HG03064 (cell line): ENCODE measurements around the gene DUSP9.

Source experiments
- ATAC-seq: cut with Tn5 transposase; IDR thresholded peaks from one replicate; pipeline ENCODE4 v1.9.1; 2021; ENCODE audit warnings: low read depth; ENCODE audit not compliant: unreplicated experiment

The DUSP9 gene

GRCh38 chrX:153621949-153622598, 24.9 kb upstream of the DUSP9 start:
- ATAC-seq = no peak

- ATAC-seq = no peak
Observed at GRCh38 chrX:153622661-153623309, 24.2 kb upstream of the DUSP9 start.

- no peak for ATAC-seq
Observed at GRCh38 chrX:153623310-153624029, 23.5 kb upstream of the DUSP9 start.

- ATAC-seq = no peak
Observed at GRCh38 chrX:153624196-153625091, 22.6 kb upstream of the DUSP9 start.

- ATAC-seq = no peak
Observed at GRCh38 chrX:153625271-153626024, 21.6 kb upstream of the DUSP9 start.

- no peak for ATAC-seq
Observed at GRCh38 chrX:153626025-153626633, 20.9 kb upstream of the DUSP9 start.

GRCh38 chrX:153626863-153627674, 19.9 kb upstream of the DUSP9 start:
- ATAC-seq = no peak

- ATAC-seq = no peak
Observed at GRCh38 chrX:153627675-153628111, 19.3 kb upstream of the DUSP9 start.

- ATAC-seq = no peak
Observed at GRCh38 chrX:153628129-153628528, 18.9 kb upstream of the DUSP9 start.

GRCh38 chrX:153628665-153629064, 18.3 kb upstream of the DUSP9 start:
- no peak for ATAC-seq

- no peak for ATAC-seq
Observed at GRCh38 chrX:153631346-153631745, 15.7 kb upstream of the DUSP9 start.

GRCh38 chrX:153631907-153632594, 15.0 kb upstream of the DUSP9 start:
- ATAC-seq = no peak

- ATAC-seq = no peak
Observed at GRCh38 chrX:153632595-153632946, 14.4 kb upstream of the DUSP9 start.

- no peak for ATAC-seq
Observed at GRCh38 chrX:153633048-153633447, 14.0 kb upstream of the DUSP9 start.

- ATAC-seq = no peak
Observed at GRCh38 chrX:153633607-153634180, 13.3 kb upstream of the DUSP9 start.

GRCh38 chrX:153634236-153634635, 12.8 kb upstream of the DUSP9 start:
- no peak for ATAC-seq

GRCh38 chrX:153634832-153635231, 12.2 kb upstream of the DUSP9 start:
- no peak for ATAC-seq

- no peak for ATAC-seq
Observed at GRCh38 chrX:153635388-153635787, 11.6 kb upstream of the DUSP9 start.
